ENCODE results near the gene SDC4. TPM values are rescaled to one million over a fixed set of nuclear protein-coding genes. Genes with fewer than 3 reads are reported as not detected.
A peak's percentile ranks its signal among the peaks of the same experiment; 100 is the strongest.

SDC4 gene
- polyA plus RNA-seq, 1 experiment = 147 TPM

GRCh38 chr20:45361793-45362192, 13.6 kb upstream of the SDC4 start:
- no peak for DNase-seq (ENCODE audit: low read depth)
- no peak overlapping the region for H3K4me3 ChIP-seq (ENCODE audit: low read depth, low read length)
- TF ChIP-seq CTCF (IDR thresholded peaks at IDR 0.05; ENCODE audit: insufficient read depth, low read depth, low read length) = no peak
- ChIA-PET CTCF (interaction anchor here (0.8 to 6.0 kb wide), 9 partner anchors 10 to 416 kb away, joined by 3 to 75 read pairs (median 13); no protein-coding TSS in a partner anchor), POLR2A (no interaction called here)
- H3K36me3 ChIP-seq (ENCODE audit: control insufficient read depth, insufficient read depth, low read length) = peaks cover 9% of the 10 kb centered on the region
- H3K27me3 ChIP-seq (ENCODE audit: control insufficient read depth, insufficient read depth, low read length) = no peaks in the 10 kb centered on the region

DNA sequence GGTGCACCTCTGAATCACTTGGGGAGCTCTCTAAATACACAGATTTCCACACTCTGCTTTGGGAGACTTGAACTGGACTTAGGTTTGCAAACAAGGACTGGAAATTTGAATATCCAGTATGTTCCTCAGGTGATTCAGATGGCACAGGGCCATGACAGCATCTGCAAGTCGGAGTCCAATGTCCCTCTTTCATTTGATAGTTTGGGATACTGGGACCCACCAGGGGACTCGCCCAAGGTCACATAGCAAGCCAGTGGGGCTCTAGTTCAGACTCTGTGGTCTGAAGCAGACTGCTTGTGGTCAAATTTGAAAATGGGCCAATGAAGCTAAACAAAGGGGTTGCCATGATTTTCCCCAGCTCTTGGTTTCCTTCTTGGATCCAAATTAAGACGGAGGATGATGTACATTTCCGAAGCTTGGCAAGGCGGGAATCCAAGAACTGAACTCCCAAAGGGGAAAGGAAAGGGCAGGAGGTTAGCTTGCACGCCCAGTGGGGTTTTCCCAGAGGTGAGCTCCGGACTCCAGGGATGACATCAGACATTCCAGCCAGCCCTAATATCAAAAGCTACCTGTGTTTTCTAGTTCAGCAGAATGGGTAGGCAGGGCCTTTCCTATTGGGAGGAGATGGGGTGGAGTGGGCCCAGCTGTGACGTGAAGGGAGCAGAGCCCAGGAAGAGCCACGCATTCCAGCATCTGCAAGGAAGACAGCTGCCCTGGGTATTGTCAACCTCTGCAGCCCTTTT, 11.4 kb upstream of the SDC4 start:
- DNase-seq (ENCODE audit: low read depth) = no peak
- CTCF ChIA-PET = interaction anchor here (1.5 to 6.0 kb wide), 6 partner anchors 14 to 412 kb away, joined by 4 to 75 read pairs (median 9); no protein-coding TSS in a partner anchor
- TF ChIP-seq CTCF (IDR thresholded peaks at IDR 0.05; ENCODE audit: insufficient read depth, low read depth, low read length) = no peak
- no peak overlapping the region for H3K4me3 ChIP-seq (ENCODE audit: low read depth, low read length)
- H3K36me3 ChIP-seq (ENCODE audit: control insufficient read depth, insufficient read depth, low read length) = no peaks in the 10 kb centered on the region
- no peaks in the 10 kb centered on the region for H3K27me3 ChIP-seq (ENCODE audit: control insufficient read depth, insufficient read depth, low read length)
- POLR2A ChIA-PET = no interaction called here

DNA sequence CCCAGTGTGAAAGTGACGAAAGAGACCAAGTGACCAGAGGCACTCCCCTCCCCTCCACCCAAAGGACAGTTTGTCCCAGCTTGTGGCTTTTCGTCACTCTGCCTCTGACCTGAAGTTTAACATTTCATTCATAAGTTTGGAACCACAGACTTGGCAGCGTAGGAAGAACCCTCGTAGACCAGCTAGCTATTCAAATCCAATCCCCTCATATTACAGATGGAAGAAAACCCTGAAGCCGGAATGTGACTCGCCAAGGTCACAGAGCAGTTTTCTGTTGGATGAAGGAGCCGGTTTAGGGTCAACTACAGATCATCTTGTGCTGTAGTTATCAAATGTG, 10.8 kb upstream of the SDC4 start:
- Histone ChIP-seq H3K27me3 (ENCODE audit: control insufficient read depth, insufficient read depth, low read length) (no peaks in the 10 kb centered on the region), H3K36me3 (ENCODE audit: control insufficient read depth, insufficient read depth, low read length) (no peaks in the 10 kb centered on the region), H3K4me3 (ENCODE audit: low read depth, low read length) (no peak overlapping the region)
- DNase-seq (ENCODE audit: low read depth) = no peak
- ChIA-PET CTCF (interaction anchor here (1.5 to 6.0 kb wide), 5 partner anchors 14 to 77 kb away, joined by 4 to 75 read pairs (median 8); no protein-coding TSS in a partner anchor), POLR2A (interaction anchor here (0.6 kb wide), 1 partner anchor 77 kb away, joined by 3 read pairs; no protein-coding TSS in a partner anchor)
- no peak for TF ChIP-seq CTCF (IDR thresholded peaks at IDR 0.05; ENCODE audit: insufficient read depth, low read depth, low read length)

GRCh38 chr20:45358282-45359068, 10.3 kb upstream of the SDC4 start:
- DNase-seq (ENCODE audit: low read depth) = peak; percentile 72
- no peak for TF ChIP-seq CTCF (IDR thresholded peaks at IDR 0.05; ENCODE audit: insufficient read depth, low read depth, low read length)
- POLR2A ChIA-PET = interaction anchor here (0.6 kb wide), 2 partner anchors 78 to 85 kb away, joined by 3 to 4 read pairs; no protein-coding TSS in a partner anchor

More at GRCh38 chr20:45358282-45359068, 10.3 kb upstream of the SDC4 start:
- H3K27me3 ChIP-seq (ENCODE audit: control insufficient read depth, insufficient read depth, low read length) = no peaks in the 10 kb centered on the region
- H3K36me3 ChIP-seq (ENCODE audit: control insufficient read depth, insufficient read depth, low read length) = no peaks in the 10 kb centered on the region
- CTCF ChIA-PET = interaction anchor here (0.6 to 6.0 kb wide), 8 partner anchors 15 to 79 kb away, joined by 3 to 75 read pairs (median 6); no protein-coding TSS in a partner anchor
- H3K4me3 ChIP-seq (ENCODE audit: low read depth, low read length) = no peak overlapping the region
